ENCODE measurements around the gene PDCD1. TPM values are rescaled to one million over a fixed set of nuclear protein-coding genes. Genes with fewer than 3 reads are reported as not detected.
"Not testable (repeated sequence)": the region's sequence is repeated elsewhere in the genome, so short reads cannot be mapped to it uniquely, and the experiment has no call there.

Gene PDCD1
- polyA plus RNA-seq, 4 donors = 0.11 to 0.40 (median 0.18) TPM

- no peak for DNase-seq (ENCODE audit: low read depth in 4 of 4, low spot score in 3 of 4)
These were observed 17.3 kb downstream of the PDCD1 start for GRCh38 chr2:241841181-241842066.

- DNase-seq (ENCODE audit: low read depth in 4 of 4, low spot score in 3 of 4) = no peak
These were observed 21.3 kb downstream of the PDCD1 start for GRCh38 chr2:241837197-241837965.

- DNase-seq (ENCODE audit: low read depth in 4 of 4, low spot score in 3 of 4) = no peak
These were observed 22.4 kb downstream of the PDCD1 start for GRCh38 chr2:241836292-241836691.

- no peak for DNase-seq (ENCODE audit: low read depth in 4 of 4, low spot score in 3 of 4)
These were observed 23.1 kb downstream of the PDCD1 start for GRCh38 chr2:241835611-241836010.

GRCh38 chr2:241834527-241835210 lies 24.0 kb downstream of the PDCD1 start:
- DNase-seq (ENCODE audit: low read depth in 4 of 4, low spot score in 3 of 4) = no peak

GRCh38 chr2:241833756-241834526 lies 24.8 kb downstream of the PDCD1 start:
- DNase-seq (ENCODE audit: low read depth in 4 of 4, low spot score in 3 of 4) = not testable (repeated sequence)

DNA sequence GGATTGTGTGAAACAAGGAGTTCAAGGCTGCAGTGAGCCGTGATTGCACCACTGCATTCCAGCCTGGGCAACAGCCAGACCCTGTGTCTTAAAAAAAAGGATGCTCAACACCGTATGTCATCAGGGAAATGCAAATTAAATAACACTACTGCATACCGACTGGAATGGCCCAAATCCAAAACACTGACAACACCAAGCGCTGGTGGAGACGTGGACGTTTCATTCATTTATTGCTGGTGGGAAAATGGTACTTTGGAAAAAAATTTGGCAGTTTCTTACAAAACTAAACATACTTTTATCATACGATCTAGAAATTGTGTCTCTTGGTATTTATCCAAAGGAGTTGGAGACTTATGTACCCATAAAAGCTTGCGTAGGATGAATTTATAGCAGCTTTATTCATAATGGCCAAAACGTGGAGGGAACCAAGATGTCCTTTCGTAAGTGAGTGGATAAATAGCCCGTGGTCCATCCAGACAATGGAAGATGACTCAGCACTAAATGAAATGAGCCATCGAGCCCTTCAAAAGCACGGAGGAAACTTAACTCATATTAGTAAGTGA lies 25.5 kb downstream of the PDCD1 start:
- no peak for DNase-seq (ENCODE audit: low read depth in 4 of 4, low spot score in 3 of 4)

DNA sequence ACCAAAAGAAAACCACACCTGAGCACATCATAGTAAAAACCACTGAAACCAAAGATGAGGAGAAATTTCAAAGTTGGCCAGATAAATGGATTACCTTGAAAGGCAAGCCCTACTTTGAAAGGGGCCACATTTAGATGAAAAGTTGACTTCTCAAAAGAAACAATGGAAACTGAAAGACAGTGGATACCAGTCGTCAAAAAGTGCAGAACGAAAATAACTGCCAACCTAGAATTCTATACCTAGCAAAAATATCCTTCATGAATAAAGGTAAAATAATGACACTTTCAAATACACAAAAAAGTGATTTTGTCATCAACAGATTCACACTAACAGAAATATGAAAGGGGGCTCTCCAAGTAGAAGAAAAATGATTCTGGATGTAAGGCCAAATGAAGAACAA lies 31.3 kb downstream of the PDCD1 start:
- DNase-seq (ENCODE audit: low read depth in 4 of 4, low spot score in 3 of 4) = no peak

DNA sequence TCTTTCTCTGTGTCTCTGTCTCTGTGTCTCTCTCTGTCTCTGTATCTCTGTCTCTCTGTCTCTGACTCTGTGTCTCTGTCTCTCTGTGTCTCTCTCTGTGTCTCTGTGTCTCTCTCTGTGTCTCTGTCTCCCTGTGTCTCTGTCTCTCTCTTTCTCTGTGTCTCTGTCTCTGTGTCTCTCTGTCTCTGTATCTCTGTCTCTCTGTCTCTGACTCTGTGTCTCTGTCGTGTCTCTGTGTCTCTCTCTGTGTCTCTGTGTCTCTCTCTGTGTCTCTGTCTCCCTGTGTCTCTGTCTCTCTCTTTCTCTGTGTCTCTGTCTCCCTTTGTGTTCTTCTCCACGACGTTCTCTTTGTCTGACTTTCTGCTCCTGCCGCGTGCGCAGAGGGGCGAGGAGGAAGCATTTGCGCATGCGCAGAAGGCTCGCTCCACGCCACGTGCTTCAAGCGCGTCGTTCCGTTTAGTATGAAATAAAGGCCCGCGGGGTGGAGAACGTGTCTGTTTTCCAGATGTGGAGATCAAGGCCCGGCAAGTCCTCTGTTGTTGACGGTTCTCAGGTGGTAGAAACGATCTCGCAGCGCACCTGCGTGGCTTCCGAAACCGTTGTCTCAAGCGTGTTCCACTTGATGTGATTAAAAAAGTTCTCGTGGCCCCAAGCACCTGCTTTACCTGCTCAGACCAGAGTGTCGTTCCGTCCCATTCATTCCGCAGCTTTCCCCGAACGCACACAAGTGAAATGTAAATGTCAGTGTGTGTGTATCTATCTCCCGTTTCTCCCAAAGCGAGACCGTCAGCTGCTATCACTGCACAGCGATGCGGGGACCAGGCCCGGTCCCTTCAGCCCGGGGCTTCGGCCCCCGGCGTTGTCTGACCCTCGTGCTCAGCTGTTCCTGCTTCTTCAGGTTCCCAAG lies 34.9 kb downstream of the PDCD1 start:
- DNase-seq (ENCODE audit: low read depth in 4 of 4, low spot score in 3 of 4) = not testable (repeated sequence)

GRCh38 chr2:241822264-241822623 lies 36.5 kb downstream of the PDCD1 start:
- no peak for DNase-seq (ENCODE audit: low read depth in 4 of 4, low spot score in 3 of 4)

DNA sequence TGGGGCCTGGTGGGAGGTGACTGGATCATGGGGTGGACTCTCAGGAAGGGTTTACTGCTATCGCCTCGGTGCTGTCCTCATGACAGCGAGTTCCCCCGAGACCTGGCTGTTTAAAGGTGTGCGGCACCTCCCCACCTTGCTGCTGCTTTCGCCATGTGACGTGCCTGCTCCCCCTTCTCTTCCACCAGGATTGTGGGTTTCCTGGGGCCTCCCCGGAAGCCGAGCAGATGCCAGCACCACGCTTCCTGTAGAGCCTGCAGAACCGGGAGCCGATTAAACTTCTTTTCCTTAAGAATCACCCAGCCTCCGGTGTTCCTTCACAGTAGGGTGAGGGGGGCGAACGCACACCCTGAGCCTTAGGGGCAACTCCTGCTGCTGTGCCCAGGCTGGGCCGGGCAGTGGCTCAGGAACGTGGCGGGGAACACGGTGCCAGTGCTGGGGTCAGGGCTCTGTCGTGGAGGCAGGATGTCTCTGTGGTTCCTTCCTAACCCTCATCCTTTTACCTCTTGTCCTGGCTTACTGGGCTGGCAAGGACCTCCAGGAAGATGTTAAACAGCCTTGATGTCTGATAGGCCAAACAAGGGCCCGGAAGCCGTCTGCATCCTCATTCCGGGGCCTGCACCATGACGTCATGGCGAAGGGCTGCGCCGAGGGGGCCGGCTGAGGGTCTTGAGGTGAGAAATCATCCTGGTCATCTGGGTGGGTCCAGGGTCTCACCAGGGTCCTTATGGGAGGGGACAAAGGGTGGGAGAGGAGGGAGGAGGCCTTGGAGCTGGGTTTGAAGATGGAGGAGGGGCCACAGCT lies 37.0 kb downstream of the PDCD1 start:
- no peak for DNase-seq (ENCODE audit: low read depth in 4 of 4, low spot score in 3 of 4)

DNA sequence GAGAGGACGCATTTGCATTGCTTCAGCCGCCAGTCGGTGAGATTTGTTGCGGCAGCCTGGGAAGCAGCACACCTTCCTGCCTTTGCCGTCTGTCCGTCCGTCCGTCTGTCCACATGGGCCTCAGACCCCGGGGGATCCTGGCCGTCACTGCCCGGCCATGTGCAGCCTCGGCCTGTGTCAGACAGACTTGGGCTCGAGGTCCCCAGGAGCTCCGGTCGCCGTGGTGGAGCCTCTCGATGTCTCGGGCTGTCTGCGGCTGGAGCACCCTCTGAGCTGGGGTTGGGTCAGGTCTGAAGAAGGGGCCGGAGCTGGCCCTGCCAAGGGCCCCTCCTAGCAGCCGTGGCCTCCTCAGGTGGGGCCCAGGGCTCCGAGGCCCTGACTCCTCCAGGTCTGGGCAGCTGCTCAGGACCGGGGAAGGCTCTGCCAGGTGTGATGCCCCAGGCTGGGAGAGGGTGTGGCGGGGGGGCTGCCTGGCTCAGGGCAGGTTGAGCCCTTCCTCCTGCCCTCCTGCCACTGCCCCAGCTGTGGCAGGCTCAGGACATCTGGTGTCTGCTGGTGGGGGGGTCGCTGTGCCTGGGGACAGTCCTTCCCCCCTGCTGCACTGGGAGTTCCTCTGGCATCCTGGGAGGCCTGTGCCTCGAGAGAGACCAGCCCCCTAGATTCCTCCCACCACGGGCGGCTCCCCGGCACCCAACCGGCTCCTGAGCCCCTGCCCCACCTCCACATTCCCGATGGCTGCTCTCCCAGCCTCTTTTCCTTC lies 37.9 kb downstream of the PDCD1 start:
- DNase-seq (ENCODE audit: low read depth in 4 of 4, low spot score in 3 of 4) = no peak

DNA sequence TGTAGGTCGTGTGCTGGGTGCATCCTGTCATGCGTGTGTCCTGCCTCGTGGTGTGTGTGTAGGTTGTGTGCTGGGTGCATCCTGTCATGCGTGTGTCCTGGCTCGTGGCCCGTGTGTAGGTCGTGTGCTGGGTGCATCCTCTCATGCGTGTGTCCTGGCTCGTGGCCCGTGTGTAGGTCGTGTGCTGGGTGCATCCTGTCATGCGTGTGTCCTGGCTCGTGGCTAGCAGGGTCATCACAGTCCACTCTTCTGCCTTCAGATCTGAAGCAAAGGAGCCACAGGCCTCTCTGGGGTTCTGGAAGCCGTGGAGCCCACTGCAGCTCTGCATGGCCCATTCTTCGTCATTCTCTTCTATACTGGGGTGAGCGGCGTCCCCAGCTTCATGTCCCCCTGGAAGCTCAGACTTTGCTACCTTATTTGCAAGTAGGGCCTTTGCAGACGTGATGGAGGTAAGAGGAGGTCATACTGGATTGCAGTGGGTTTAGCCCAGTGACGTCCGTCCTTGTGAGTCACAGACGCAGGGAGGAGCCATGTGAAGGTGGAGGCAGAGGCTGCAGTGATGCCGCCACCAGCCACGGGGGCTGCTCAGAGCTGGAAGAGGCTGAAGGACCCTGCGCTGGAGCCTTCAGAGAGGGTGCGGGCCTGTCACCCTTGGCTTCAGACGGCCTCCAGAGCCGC lies 38.6 kb downstream of the PDCD1 start:
- not testable (repeated sequence) for DNase-seq (ENCODE audit: low read depth in 4 of 4, low spot score in 3 of 4)

GRCh38 chr2:241818943-241819270 lies 39.8 kb downstream of the PDCD1 start:
- no peak for DNase-seq (ENCODE audit: low read depth in 4 of 4, low spot score in 3 of 4)

- no peak for DNase-seq (ENCODE audit: low read depth in 4 of 4, low spot score in 3 of 4)
These were observed 40.3 kb downstream of the PDCD1 start for GRCh38 chr2:241818229-241818942.

DNA sequence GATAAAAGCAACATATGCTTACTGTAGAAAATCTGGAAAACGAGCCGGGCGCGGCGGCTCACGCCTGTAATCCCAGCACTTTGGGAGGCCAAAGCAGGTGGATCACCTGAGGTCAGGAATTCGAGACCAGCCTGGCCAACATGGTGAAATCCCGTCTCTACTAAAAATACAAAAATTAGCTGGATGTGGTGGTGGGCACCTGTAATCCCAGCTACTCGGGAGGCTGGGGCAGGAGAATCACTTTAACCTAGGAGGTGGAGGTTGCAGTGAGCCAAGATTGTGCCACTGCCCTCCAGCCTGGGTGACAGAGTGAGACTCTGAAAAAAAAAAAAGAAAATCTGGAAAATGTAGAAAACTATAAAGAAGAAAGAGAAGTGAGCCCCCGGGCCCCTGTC lies 40.9 kb downstream of the PDCD1 start:
- not testable (repeated sequence) for DNase-seq (ENCODE audit: low read depth in 4 of 4, low spot score in 3 of 4)
